B cell (primary cell): Measurements from ENCODE around the gene WDR46.

Experiments used
- CTCF ChIP-seq: fragments of 200-600 bp; IDR thresholded peaks from one replicate; pipeline ENCODE4 v1.8.0; 2022; ENCODE audit warnings: antibody characterized with exemption, mild to moderate bottlenecking
- EZH2 ChIP-seq: IDR thresholded peaks from 2 replicates; pipeline ENCODE4 v1.6.1; 2012; ENCODE audit warnings: borderline replicate concordance, low read depth, mild to moderate bottlenecking, moderate library complexity, low read length; ENCODE audit not compliant: insufficient read depth, poor library complexity, severe bottlenecking

- TF ChIP-seq EZH2: no peak
- no peak for TF ChIP-seq CTCF
Observed at GRCh38 chr6:33315793-33316602, 27.0 kb upstream of the WDR46 start.
